ENCODE data around the gene CCDC141. TPM values are rescaled to one million over a fixed set of nuclear protein-coding genes. Genes with fewer than 3 reads are reported as not detected.

The CCDC141 gene
- total RNA-seq, 6 experiments from 2014 or later: 0.03 to 0.05 TPM; not detected in 4

GRCh38 chr2:178843697-178844096 lies 206.2 kb downstream of the CCDC141 start:
- Mint-ChIP-seq H3K27ac (no peak overlapping the region), H3K36me3 (ENCODE audit: low read depth) (no peaks in the 10 kb centered on the region), H3K9me3 (no peaks in the 10 kb centered on the region; the same call in 1 of the 2 replicates), H3K4me1 (ENCODE audit: low read depth) (peaks cover 23% of the 10 kb centered on the region), H3K4me3 (no peak overlapping the region), H3K27me3 (ENCODE audit: insufficient read depth) (no peaks in the 10 kb centered on the region; the same call in none of the 2 replicates)
- TF ChIP-seq CTCF (IDR thresholded peaks at IDR 0.05): no peak
- no peak for DNase-seq

GRCh38 chr2:178836807-178837206 lies 213.1 kb downstream of the CCDC141 start:
- Mint-ChIP-seq H3K4me1 (ENCODE audit: low read depth) (no peaks in the 10 kb centered on the region), H3K4me3 (no peak overlapping the region), H3K27me3 (ENCODE audit: insufficient read depth) (no peaks in the 10 kb centered on the region; the same call in none of the 2 replicates), H3K9me3 (no peaks in the 10 kb centered on the region; the same call in 1 of the 2 replicates), H3K27ac (no peak overlapping the region), H3K36me3 (ENCODE audit: low read depth) (no peaks in the 10 kb centered on the region)
- TF ChIP-seq CTCF (IDR thresholded peaks at IDR 0.05): no peak
- DNase-seq: no peak

DNA sequence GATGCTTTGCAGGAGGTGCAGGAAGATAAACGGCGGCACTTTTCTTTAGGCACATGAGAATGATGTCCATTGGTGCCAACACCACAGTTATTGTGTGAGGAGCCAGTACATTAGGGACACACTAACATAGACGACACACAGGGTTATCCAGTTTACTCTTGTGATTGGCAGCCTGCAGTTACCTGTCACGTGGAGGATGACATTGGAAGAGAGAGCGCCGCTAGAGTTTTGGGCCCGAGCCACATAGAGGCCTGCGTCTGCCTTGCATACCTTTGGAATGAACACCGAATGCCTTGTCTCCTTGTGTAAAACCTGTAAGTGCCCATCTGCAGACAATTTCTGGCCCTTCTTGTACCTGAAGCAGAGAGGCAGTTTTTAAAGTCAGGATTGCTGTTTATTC lies 215.9 kb downstream of the CCDC141 start:
- Mint-ChIP-seq H3K36me3 (ENCODE audit: low read depth) (no peaks in the 10 kb centered on the region), H3K4me3 (no peak overlapping the region), H3K27ac (no peak overlapping the region), H3K27me3 (ENCODE audit: insufficient read depth) (peaks cover 2% of the 10 kb centered on the region; the same call in 1 of the 2 replicates), H3K9me3 (no peaks in the 10 kb centered on the region), H3K4me1 (ENCODE audit: low read depth) (peaks cover 17% of the 10 kb centered on the region)
- TF ChIP-seq CTCF (IDR thresholded peaks at IDR 0.05): no peak
- DNase-seq: no peak

DNA sequence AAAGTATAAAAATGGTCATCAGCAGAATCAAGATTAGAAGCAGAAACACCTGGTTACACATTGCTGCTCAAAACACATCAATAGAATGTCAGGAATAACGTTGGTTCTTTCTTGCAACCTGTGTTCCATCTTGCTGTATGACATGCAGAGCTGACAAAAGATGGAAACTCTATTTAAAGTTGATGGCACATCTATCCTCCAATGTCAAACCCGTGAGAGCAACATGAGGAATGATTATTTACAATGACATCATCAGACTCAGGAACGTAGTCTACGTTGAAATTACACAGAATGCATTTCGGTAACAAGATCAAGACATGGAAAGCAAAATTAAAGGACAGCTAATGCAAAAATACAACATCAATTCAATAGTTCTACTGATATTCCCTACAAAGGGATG lies 216.6 kb downstream of the CCDC141 start:
- H3K9me3 Mint-ChIP-seq: no peaks in the 10 kb centered on the region
- H3K27ac Mint-ChIP-seq: no peak overlapping the region
- peaks cover 20% of the 10 kb centered on the region for H3K4me1 Mint-ChIP-seq (ENCODE audit: low read depth)
- peaks cover 2% of the 10 kb centered on the region; the same call in 1 of the 2 replicates for H3K27me3 Mint-ChIP-seq (ENCODE audit: insufficient read depth)
- DNase-seq: no peak
- no peak for TF ChIP-seq CTCF (IDR thresholded peaks at IDR 0.05)
- no peaks in the 10 kb centered on the region for H3K36me3 Mint-ChIP-seq (ENCODE audit: low read depth)
- H3K4me3 Mint-ChIP-seq: no peak overlapping the region

DNA sequence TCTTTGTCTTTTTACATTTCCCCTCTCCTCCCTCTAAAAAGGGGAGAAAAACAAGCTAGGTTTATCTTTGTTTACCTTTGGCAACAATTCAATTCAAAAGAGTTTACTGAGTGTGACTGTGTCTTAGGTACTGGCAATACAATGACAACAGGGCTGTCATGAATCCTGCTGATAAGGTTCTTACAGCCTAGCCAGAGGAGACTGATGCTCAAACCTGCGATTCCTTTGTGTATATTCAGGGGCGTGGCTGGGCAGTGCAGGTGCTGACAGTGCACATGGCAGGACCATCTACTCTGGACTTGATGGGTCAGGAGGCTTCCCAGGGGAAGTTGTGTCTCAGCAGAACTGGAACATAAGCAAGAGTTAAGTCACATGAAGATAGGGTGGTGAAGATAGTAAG lies 219.5 kb downstream of the CCDC141 start:
- peaks cover 39% of the 10 kb centered on the region for H3K4me1 Mint-ChIP-seq (ENCODE audit: low read depth)
- no peak for DNase-seq
- no peak overlapping the region for H3K27ac Mint-ChIP-seq
- 0 out of 2 replicates have a peak, but pooled peaks cover 8% of the 10 kb centered on the region for H3K9me3 Mint-ChIP-seq
- peaks cover 10% of the 10 kb centered on the region; the same call in 1 of the 2 replicates for H3K36me3 Mint-ChIP-seq (ENCODE audit: low read depth)
- peaks cover 2% of the 10 kb centered on the region; the same call in 1 of the 2 replicates for H3K27me3 Mint-ChIP-seq (ENCODE audit: insufficient read depth)
- H3K4me3 Mint-ChIP-seq: no peak overlapping the region
- no peak for TF ChIP-seq CTCF (IDR thresholded peaks at IDR 0.05)

All from HFFc6 (cell line).